HG03108 (cell line): ENCODE data around the gene MAST4.
"Not testable (repeated sequence)": the region's sequence is repeated elsewhere in the genome, so short reads cannot be mapped to it uniquely, and the experiment has no call there.

Experiments
- ATAC-seq: cut with Tn5 transposase; IDR thresholded peaks from one replicate; pipeline ENCODE4 v1.9.1; 2021; ENCODE audit warnings: moderate library complexity; ENCODE audit not compliant: unreplicated experiment

Gene MAST4

DNA sequence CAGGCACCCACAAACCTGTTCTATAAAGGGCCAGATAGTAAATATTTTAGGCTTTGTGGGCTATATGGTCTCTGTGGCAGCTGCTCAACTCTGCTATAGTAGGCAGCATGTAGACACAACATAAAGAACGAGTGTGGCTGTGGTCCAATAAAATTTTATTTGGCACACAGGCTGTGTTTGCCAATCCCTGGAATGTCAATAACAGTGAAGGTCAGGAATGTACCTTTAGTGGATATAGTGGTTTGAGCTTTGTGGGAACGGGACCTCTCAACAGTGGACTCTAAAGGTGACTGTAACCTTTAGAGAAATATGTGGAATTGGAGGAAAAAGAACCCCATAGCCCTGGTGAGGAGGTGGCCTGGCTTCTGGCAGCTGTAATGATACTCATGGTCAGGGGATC, 145.2 kb downstream of the MAST4 start:
- ATAC-seq = no peak

GRCh38 chr5:66742083-66742895, 146.1 kb downstream of the MAST4 start:
- ATAC-seq = no peak

DNA sequence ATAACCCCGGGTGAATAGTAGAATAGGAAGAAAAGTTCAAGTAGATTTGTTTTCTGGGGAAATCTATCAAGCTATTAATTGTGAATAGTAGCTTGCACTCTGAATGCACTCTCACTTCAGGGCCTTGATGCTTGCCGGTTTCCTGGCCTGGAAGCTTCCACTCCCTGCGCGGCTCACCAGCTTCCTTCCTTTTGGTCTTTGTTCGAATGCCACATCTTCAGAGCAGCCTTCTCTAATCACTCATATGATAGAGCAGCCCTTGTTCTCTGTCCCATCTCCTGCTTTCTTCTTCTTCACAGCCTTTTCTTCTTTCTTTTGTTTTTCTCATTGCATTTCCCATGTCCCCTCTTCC, 146.7 kb downstream of the MAST4 start:
- ATAC-seq = no peak

DNA sequence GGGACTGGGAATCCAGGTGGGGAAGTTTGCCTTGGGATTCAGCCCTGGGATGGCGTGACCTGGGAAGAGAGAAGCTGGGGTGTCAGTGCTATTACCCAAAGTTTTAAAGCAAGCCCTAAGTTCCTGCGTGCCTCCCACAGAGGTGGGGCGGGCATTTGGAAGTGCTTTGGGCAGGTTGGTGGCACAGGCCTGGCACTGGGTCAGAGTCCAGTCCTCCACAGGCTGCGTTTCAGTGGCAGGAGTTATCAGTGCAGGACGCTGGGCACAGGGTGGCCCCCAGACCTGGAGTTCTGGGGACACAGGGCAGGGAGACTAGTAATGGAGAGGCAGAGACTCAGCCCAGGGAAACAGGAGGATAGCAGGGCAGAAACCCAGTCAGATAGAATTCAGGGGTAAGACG, 147.2 kb downstream of the MAST4 start:
- no peak for ATAC-seq

GRCh38 chr5:66744040-66744439, 147.8 kb downstream of the MAST4 start:
- ATAC-seq = no peak

DNA sequence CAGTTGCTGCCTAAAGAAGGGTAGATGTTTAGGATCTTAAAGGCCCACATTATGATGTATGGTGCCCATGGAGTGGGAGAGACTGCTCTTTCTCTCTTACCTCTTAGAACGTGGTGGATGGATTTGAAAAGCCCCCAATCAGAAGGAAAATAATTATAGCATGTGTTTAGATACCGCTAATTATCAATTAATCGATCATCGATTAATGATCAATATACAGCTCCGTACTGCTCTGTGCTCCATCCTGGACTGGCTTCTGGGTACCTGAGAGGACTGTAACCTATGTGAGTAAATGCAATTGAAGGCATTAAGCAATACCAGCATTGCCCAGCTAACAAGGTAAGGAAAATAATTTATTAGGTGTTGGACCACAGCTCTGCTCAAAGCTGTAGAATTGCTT, 149.1 kb downstream of the MAST4 start:
- ATAC-seq = no peak

- ATAC-seq = no peak
Measured at GRCh38 chr5:66747607-66748006, 151.4 kb downstream of the MAST4 start.

- not testable (repeated sequence) for ATAC-seq
Measured at GRCh38 chr5:66752668-66753067, 156.5 kb downstream of the MAST4 start.

DNA sequence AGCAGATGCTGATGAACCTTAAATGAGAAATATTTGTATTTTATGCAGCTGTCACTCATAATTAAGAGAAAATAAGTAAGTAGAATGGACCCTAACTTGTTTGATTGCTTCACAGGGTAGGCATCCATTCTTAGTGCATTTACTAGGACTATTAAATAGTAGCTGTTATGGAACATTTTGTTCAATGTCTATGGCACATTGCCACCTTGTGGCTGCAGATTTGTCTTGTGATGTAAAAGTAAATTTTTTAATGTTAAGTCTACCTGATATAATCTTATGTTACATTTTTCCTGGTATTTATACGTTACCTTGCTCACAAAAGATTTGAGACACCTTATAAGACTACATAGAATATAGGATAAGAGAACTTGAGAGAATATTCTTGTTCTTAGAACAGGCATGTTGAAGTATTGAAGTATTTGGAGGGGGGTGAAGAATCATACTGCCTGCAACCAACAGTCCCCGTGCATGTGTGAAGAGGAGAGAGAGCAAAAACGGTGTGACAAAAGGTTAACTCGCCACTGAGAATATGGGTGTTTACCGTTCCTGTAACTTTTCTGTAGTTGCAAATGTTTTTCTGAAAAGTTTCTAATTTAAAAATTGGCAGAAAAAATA, 161.1 kb downstream of the MAST4 start:
- ATAC-seq = no peak

DNA sequence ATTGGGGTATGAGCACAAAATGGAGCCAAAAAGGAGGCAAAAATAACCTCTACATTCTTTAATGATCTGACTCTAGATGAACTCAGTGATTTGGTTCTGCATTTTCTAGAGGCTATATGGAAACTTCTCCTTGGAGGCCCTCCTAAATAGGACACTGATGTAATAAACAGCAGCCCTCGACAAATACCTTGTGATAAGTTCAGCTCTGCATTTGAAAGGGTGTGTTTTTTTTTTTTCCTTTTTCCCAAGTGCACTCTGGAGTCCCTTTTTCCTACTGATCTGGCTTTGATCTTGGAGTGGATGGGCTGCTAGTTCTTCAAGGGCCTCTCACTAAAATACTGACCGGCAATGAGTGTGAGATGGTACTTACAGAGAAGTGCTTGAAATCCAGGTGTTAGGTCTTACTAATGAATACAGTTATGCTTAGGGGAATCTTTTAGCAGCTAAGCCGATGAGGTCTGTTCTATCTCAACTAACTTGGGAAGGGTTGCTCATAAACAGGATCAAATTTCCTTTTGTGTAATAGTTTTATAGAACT, 161.7 kb downstream of the MAST4 start:
- ATAC-seq = no peak

DNA sequence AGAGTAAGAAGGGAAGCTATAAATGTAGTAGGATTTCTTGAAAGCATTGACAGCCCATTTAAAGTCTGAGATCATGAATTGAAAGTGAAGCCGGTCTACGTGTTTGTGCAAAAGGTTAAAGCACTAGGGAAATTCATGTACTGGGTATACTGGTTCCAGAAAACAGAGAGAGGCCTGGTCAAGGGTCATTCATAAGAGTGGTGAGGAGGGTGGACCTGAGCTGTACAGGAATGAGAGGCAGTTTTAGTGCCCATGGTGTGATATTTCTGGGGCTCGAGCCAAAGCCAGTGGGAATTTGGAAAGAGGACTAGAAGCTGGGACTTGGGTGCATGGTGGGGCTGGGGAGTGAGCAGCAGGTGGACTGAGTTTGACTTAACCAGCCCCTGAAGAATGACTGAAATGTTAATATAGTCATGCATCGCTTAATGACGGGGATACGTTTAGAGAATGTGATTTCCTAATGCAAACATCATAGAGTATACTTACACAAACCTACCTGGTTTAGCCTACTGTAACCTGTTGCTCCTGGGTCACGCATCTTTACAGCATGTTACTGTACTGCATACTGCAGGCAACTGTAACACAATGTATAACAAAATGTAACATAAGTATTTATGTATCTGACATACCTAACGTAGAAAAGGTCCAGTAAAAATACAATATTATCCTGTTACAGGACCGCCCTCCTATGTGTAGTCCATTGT, 173.0 kb downstream of the MAST4 start:
- no peak for ATAC-seq

- ATAC-seq = no peak
Measured at GRCh38 chr5:66769839-66770617, 173.8 kb downstream of the MAST4 start.

- ATAC-seq = no peak
Measured at GRCh38 chr5:66777868-66778267, 181.7 kb downstream of the MAST4 start.

DNA sequence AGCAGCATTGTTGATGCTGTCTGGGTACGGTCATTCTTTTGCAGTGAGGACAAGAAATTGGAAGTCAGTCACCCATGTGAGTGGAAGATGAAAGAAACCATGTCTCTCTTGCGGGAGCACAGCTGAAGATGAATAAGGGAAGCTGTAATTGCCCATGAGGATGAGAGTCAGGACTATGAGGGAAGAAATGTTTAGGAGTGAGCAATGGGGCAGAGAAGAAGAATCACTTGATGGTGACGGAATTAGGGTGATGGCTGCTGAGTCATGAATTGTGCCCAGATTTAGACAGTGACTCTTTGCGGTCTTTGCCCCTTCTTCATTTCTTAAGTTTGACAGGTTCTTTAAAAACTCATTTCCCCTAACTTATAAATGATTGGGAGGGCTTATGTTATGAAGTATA, 183.3 kb downstream of the MAST4 start:
- no peak for ATAC-seq

DNA sequence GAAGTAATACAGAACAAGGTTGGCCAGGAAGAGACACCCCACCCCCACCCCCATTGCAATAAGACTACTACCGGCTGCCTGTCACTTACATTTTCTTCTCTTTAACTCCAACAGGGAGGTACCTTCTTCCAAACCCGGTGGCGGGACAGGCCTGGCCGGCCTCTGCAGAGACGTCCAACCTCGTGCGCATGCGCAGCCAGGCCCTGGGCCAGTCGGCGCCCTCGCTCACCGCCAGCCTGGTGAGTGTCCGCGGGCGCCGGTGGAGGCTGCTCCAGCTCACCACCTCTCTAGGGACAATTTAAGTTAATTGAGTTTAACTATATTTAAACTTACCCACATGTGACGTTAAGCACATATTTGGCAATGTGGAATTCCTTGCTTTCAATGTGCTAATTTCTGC, 192.4 kb downstream of the MAST4 start:
- no peak for ATAC-seq

GRCh38 chr5:66789434-66789833, 193.2 kb downstream of the MAST4 start:
- no peak for ATAC-seq

DNA sequence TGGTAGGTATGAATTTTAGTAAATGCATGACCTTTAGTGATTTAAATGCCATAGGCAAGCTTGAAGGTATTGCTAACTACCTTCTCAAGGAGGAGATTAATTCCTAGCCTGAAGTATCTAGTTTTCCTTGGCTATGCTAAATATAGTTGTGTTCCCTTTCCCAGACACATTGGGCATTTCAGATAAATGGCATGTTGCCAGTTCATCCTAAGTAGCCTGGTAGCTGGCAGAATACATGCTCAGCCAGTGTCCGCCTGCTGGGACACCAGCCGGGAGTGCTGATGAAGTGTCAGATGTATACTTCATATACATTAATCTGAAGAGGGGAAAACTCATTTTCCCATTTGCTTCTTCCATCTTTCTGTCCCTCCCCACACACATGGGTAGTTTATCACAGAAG, 196.9 kb downstream of the MAST4 start:
- ATAC-seq = no peak

DNA sequence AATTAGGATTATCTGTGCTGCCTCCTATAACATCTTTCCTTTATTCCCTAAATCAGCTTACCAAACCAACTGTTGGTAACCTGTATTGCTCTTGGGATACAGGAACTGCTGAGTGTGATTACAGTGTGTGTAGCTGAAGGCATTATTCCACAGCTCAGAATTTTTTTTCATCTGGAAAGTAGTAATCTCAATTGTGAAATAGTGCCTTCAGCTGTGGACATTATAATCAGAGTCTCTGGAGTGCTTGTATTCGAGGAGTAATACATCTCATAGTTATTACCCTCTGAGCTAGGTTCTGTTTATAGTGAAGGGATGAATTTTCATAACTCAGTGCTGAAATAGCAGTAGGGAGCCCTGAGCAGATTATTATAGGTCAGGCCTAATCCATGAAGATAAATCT, 199.5 kb downstream of the MAST4 start:
- ATAC-seq = no peak

- ATAC-seq = no peak
Measured at GRCh38 chr5:66796305-66797292, 200.4 kb downstream of the MAST4 start.

- no peak for ATAC-seq
Measured at GRCh38 chr5:66802941-66803340, 206.7 kb downstream of the MAST4 start.
